Measurements from ENCODE around the gene SLC6A7. TPM values are rescaled to one million over a fixed set of nuclear protein-coding genes. Genes with fewer than 3 reads are reported as not detected.

SLC6A7 gene
- total RNA-seq, 1 experiment from 2014 or later, result 0.04 TPM

- TF ChIP-seq FOXP4 (CRISPR knock-in tag; IDR thresholded peaks at IDR 0.05) (no peak), E2F5 (CRISPR knock-in tag; IDR thresholded peaks at IDR 0.05) (no peak), ZNF423 (CRISPR knock-in tag; IDR thresholded peaks at IDR 0.05) (no peak), ZBTB43 (CRISPR knock-in tag; IDR thresholded peaks at IDR 0.05) (no peak), IRF2 (CRISPR knock-in tag; IDR thresholded peaks at IDR 0.05; ENCODE audit: borderline replicate concordance, low read depth) (no peak), MAX (CRISPR knock-in tag; IDR thresholded peaks at IDR 0.05) (no peak), CREB1 (CRISPR knock-in tag; IDR thresholded peaks at IDR 0.05) (no peak), MLX (CRISPR knock-in tag; IDR thresholded peaks at IDR 0.05) (no peak), NFATC4 (CRISPR knock-in tag; IDR thresholded peaks at IDR 0.05) (no peak), ARID4B (CRISPR knock-in tag; IDR thresholded peaks at IDR 0.05; ENCODE audit: borderline replicate concordance) (no peak), CREM (CRISPR knock-in tag; IDR thresholded peaks at IDR 0.05) (no peak)
These were observed 17.7 kb upstream of the SLC6A7 start (continued) for GRCh38 chr5:150172145-150172544.

GRCh38 chr5:150172556-150172955 is 17.3 kb upstream of the SLC6A7 start:
- CTCF ChIA-PET, result interaction anchor here (0.9 to 2.7 kb wide), 4 partner anchors 11 to 42 kb away, joined by 3 to 7 read pairs (median 4); partner anchors contain the start of gene SLC6A7
- TF ChIP-seq MAX (CRISPR knock-in tag; IDR thresholded peaks at IDR 0.05) (no peak), NFATC4 (CRISPR knock-in tag; IDR thresholded peaks at IDR 0.05) (no peak), CDX4 (CRISPR knock-in tag; IDR thresholded peaks at IDR 0.05; ENCODE audit: borderline replicate concordance) (no peak), ZNF232 (CRISPR knock-in tag; IDR thresholded peaks at IDR 0.05) (no peak), NR1H2 (CRISPR knock-in tag; IDR thresholded peaks at IDR 0.05) (no peak), JUN (CRISPR knock-in tag; IDR thresholded peaks at IDR 0.05) (no peak)
- Mint-ChIP-seq H3K4me3 (no peak overlapping the region), H3K27ac (no peak overlapping the region), H3K4me1 (peaks cover 2% of the 10 kb centered on the region), H3K9me3 (no peaks in the 10 kb centered on the region), H3K27me3 (ENCODE audit: low read depth) (peaks cover 67% of the 10 kb centered on the region), H3K36me3 (no peaks in the 10 kb centered on the region)
- DNase-seq (ENCODE audit: low spot score), result no peak
- POLR2A ChIA-PET, result no interaction called here
- no peak for ATAC-seq

Measured in WTC11 (cell line).